Ishikawa (cell line): ENCODE data around the gene C10orf95.

ENCODE experiments used
- CEBPB ChIP-seq: IDR thresholded peaks from 2 replicates; pipeline ENCODE4 v1.6.1; 2012
- CREB1 ChIP-seq: IDR thresholded peaks from 2 replicates; pipeline ENCODE4 v1.6.1; 2012; ENCODE audit warnings: low read depth
- EGR1 ChIP-seq: IDR thresholded peaks from 2 replicates; pipeline ENCODE4 v1.6.1; 2012
- EP300 ChIP-seq: IDR thresholded peaks from 2 replicates; pipeline ENCODE4 v1.6.1; 2012; ENCODE audit warnings: borderline replicate concordance
- FOXM1 ChIP-seq: IDR thresholded peaks from 2 replicates; pipeline ENCODE4 v1.6.1; 2012; ENCODE audit warnings: low read depth, borderline replicate concordance
- NFIC ChIP-seq: IDR thresholded peaks from 2 replicates; pipeline ENCODE4 v1.6.1; 2012
- RAD21 ChIP-seq: IDR thresholded peaks from 2 replicates; pipeline ENCODE4 v1.6.1; 2012; ENCODE audit warnings: low read depth
- TAF1 ChIP-seq: IDR thresholded peaks from 2 replicates; pipeline ENCODE4 v1.6.1; 2012; ENCODE audit warnings: low read depth, mild to moderate bottlenecking
- TCF12 ChIP-seq: IDR thresholded peaks from 2 replicates; pipeline ENCODE4 v1.6.1; 2012; ENCODE audit warnings: low read depth
- TEAD4 ChIP-seq: IDR thresholded peaks from 2 replicates; pipeline ENCODE4 v1.6.1; 2012
- YY1 ChIP-seq: IDR thresholded peaks from 2 replicates; pipeline ENCODE4 v1.6.1; 2012; ENCODE audit warnings: low read depth
- ZBTB7A ChIP-seq: IDR thresholded peaks from 2 replicates; pipeline ENCODE4 v1.6.1; 2012; ENCODE audit warnings: low read depth
- TF ChIP-seq, protein P1 (sequence below): IDR thresholded peaks from 2 replicates; pipeline ENCODE4 v1.6.1; 2012; ENCODE audit warnings: low read depth, mild to moderate bottlenecking
- TF ChIP-seq, protein P2 (sequence below): IDR thresholded peaks from 2 replicates; pipeline ENCODE4 v1.6.1; 2012
- TF ChIP-seq, protein P3 (sequence below): IDR thresholded peaks from 2 replicates; pipeline ENCODE4 v1.6.1; 2012

Gene C10orf95

GRCh38 chr10:102451105-102451969, at the start of gene C10orf95:
C10orf95 (minus strand) TSS chr10:102451543; CDS start chr10:102451093, 450 bp downstream.
- no peak; the same call in 1 of the 2 replicates for TF ChIP-seq ZBTB7A
- TF ChIP-seq, protein P1, sequence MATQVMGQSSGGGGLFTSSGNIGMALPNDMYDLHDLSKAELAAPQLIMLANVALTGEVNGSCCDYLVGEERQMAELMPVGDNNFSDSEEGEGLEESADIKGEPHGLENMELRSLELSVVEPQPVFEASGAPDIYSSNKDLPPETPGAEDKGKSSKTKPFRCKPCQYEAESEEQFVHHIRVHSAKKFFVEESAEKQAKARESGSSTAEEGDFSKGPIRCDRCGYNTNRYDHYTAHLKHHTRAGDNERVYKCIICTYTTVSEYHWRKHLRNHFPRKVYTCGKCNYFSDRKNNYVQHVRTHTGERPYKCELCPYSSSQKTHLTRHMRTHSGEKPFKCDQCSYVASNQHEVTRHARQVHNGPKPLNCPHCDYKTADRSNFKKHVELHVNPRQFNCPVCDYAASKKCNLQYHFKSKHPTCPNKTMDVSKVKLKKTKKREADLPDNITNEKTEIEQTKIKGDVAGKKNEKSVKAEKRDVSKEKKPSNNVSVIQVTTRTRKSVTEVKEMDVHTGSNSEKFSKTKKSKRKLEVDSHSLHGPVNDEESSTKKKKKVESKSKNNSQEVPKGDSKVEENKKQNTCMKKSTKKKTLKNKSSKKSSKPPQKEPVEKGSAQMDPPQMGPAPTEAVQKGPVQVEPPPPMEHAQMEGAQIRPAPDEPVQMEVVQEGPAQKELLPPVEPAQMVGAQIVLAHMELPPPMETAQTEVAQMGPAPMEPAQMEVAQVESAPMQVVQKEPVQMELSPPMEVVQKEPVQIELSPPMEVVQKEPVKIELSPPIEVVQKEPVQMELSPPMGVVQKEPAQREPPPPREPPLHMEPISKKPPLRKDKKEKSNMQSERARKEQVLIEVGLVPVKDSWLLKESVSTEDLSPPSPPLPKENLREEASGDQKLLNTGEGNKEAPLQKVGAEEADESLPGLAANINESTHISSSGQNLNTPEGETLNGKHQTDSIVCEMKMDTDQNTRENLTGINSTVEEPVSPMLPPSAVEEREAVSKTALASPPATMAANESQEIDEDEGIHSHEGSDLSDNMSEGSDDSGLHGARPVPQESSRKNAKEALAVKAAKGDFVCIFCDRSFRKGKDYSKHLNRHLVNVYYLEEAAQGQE: no peak; the same call in 1 of the 2 replicates
- TF ChIP-seq YY1: no peak
- no peak for TF ChIP-seq CREB1

DNA sequence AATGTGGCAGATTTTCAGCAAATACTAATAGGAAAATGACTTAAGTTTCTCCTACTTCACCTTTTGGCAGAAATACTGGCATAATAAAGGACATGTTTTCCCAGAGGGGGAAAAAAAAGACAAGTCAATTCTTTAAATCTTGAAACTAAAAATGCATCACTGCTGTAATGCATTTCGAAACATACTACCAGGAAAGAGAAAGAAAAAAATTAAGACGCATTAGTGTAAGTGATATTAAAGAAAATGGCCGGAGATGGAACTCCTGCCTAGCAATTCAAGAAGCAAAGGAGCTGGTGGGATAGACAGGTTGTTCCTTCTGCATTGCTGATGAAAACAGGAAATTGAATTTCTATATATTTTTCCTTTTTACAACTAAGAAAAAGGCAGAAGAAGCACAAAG, 48.0 kb upstream of the C10orf95 start:
- TF ChIP-seq ZBTB7A: no peak
- no peak for TF ChIP-seq EGR1
- TF ChIP-seq YY1: no peak
- no peak for TF ChIP-seq EP300
- no peak for TF ChIP-seq CEBPB
- TF ChIP-seq CREB1: no peak
- TF ChIP-seq, protein P2, sequence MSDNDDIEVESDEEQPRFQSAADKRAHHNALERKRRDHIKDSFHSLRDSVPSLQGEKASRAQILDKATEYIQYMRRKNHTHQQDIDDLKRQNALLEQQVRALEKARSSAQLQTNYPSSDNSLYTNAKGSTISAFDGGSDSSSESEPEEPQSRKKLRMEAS: no peak
- no peak for TF ChIP-seq TAF1
- TF ChIP-seq, protein P1: no peak
- TF ChIP-seq NFIC: no peak
- TF ChIP-seq FOXM1: no peak
- no peak for TF ChIP-seq TCF12
- TF ChIP-seq TEAD4: no peak
- TF ChIP-seq RAD21: no peak
- TF ChIP-seq, protein P3, sequence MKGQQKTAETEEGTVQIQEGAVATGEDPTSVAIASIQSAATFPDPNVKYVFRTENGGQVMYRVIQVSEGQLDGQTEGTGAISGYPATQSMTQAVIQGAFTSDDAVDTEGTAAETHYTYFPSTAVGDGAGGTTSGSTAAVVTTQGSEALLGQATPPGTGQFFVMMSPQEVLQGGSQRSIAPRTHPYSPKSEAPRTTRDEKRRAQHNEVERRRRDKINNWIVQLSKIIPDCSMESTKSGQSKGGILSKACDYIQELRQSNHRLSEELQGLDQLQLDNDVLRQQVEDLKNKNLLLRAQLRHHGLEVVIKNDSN: no peak

DNA sequence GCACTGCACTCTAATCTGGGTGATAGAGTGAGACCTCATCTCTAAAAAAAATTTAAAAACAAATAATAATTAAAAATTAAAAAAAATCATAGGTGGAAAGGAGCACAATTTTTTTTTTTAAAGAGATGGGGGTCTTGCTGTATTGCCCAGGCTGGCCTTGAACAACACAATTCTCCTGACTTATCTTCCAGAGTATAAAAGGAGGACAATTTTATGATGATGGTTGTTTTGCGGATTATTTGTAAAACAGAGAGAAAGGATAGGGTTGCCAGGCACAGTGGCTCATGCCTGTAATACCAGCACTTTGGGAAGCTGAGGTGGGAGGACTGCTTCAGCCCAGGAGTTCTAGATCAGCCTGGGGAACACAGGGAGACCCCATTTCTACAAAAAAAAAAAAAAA, 46.2 kb upstream of the C10orf95 start:
- no peak for TF ChIP-seq CREB1
- no peak for TF ChIP-seq TAF1
- TF ChIP-seq NFIC: no peak
- TF ChIP-seq, protein P1: no peak

GRCh38 chr10:102493771-102494170, 42.4 kb upstream of the C10orf95 start:
- TF ChIP-seq TAF1: no peak
- no peak for TF ChIP-seq TEAD4
- no peak for TF ChIP-seq ZBTB7A
- TF ChIP-seq CREB1: no peak
- no peak for TF ChIP-seq RAD21
- no peak for TF ChIP-seq YY1

DNA sequence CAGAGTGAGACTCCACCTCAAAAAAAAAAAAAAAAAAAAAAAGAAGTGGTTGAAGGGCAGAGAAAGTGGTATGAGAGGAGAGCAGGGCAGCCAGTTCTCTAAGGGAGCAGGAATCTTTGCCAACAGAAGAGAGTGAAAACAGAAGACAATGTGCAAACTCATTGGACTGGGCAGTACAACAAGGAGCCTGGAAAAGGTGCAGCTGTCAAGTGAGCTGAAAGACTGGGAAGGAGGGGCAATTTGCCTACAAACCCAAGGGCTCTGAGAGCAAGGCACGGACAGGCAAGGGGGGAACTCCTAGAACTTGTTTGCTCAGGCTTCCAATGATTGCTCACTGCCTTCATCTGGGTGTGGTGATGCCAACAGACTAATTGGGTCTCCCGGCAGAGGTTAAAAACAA, 41.6 kb upstream of the C10orf95 start:
- no peak for TF ChIP-seq RAD21
- TF ChIP-seq NFIC: no peak
- no peak for TF ChIP-seq TAF1
- TF ChIP-seq, protein P1: no peak
- TF ChIP-seq ZBTB7A: no peak
- TF ChIP-seq, protein P3: no peak
- TF ChIP-seq CREB1: no peak
- TF ChIP-seq, protein P2: no peak
- no peak for TF ChIP-seq CEBPB
- TF ChIP-seq TEAD4: no peak
- TF ChIP-seq YY1: no peak
- no peak for TF ChIP-seq TCF12
- TF ChIP-seq FOXM1: no peak
